ENCODE measurements around the gene ZNFX1.

Gene ZNFX1

DNA sequence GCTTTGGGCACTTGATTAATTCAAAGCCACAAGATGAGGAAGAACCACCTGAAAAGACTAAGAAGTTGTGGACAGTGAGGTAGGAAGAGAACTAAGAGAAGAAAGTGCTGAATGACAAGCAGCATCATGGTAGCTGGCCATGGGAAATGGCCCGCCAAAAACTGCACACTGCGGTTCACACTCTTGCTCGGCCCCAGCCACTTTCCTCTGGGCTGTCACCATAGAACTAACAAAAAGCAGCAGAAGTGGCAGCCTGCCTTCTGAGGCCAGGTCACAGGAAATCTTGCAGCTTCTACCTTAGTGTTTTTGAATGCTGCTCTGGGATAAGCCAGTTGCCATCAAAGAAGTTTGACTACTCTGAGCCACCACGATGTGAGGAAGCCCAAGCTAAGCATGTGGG lies 34.8 kb upstream of the ZNFX1 start:
- Histone ChIP-seq H4K91ac (ENCODE audit: low read length) (peak overlapping the region; percentile 65), H3K18ac (ENCODE audit: low read depth in 1 of 2, low read length in 2 of 2) (no peak overlapping the region), H2AK5ac (ENCODE audit: low read length, severe bottlenecking) (no peak overlapping the region), H3K79me1 (replicated peaks; ENCODE audit: low read length, poor library complexity, severe bottlenecking) (no peaks in the 10 kb centered on the region), H2BK15ac (ENCODE audit: low read depth, poor library complexity, severe bottlenecking) (no peak overlapping the region), H3K4me1 (ENCODE audit: control insufficient read depth, insufficient read depth, low read depth, low read length) (no peaks in the 10 kb centered on the region), H2BK12ac (ENCODE audit: low read length in 2 of 2) (no peak overlapping the region), H3K27ac (ENCODE audit: low read length, poor library complexity, severe bottlenecking) (no peak overlapping the region), H3K4me3 (ENCODE audit: insufficient read depth in 1 of 2, low read depth in 1 of 2, low read length in 2 of 2) (no peak overlapping the region), H3K9ac (ENCODE audit: low read length) (no peak overlapping the region), H3K23ac (ENCODE audit: low read length in 2 of 2) (no peak overlapping the region), H3K36me3 (ENCODE audit: control insufficient read depth in 1 of 2, insufficient read depth in 2 of 2, low read depth in 1 of 2, low read length in 2 of 2) (no peaks in the 10 kb centered on the region), H3K14ac (ENCODE audit: low read length in 2 of 2) (no peak overlapping the region), H3K4me2 (ENCODE audit: low read length, poor library complexity, severe bottlenecking) (no peak overlapping the region), H4K8ac (ENCODE audit: low read length) (no peak overlapping the region), H3K9me3 (ENCODE audit: control insufficient read depth, low read length) (peaks cover 5% of the 10 kb centered on the region), H3K27me3 (ENCODE audit: control insufficient read depth in 1 of 2, insufficient read depth in 1 of 2, low read length in 2 of 2) (peaks cover 43 to 54% of the 10 kb centered on the region in 2 experiments), H2BK120ac (ENCODE audit: low read depth, low read length) (no peak overlapping the region), H2AFZ (ENCODE audit: low read depth, low read length) (no peak overlapping the region), H3K4ac (ENCODE audit: low read depth in 1 of 2, low read length in 2 of 2) (no peak overlapping the region), H2BK5ac (ENCODE audit: low read depth, low read length, poor library complexity, severe bottlenecking) (no peak overlapping the region)
- DNase-seq: no peak
- 91% methylated on average over 4 of the region's 4 CpGs for WGBS

- no peak overlapping the region for H3K27ac ChIP-seq (ENCODE audit: low read length, poor library complexity, severe bottlenecking)
- H3K4ac ChIP-seq (ENCODE audit: low read depth in 1 of 2, low read length in 2 of 2): no peak overlapping the region
- no peaks in the 10 kb centered on the region for H3K79me1 ChIP-seq (replicated peaks; ENCODE audit: low read length, poor library complexity, severe bottlenecking)
- no peak overlapping the region for H2BK15ac ChIP-seq (ENCODE audit: low read depth, poor library complexity, severe bottlenecking)
- H3K18ac ChIP-seq (ENCODE audit: low read depth in 1 of 2, low read length in 2 of 2): no peak overlapping the region
- no peak overlapping the region for H3K9ac ChIP-seq (ENCODE audit: low read length)
- H3K14ac ChIP-seq (ENCODE audit: low read length in 2 of 2): no peak overlapping the region
- peaks cover 24 to 46% of the 10 kb centered on the region in 2 experiments for H3K27me3 ChIP-seq (ENCODE audit: control insufficient read depth in 1 of 2, insufficient read depth in 1 of 2, low read length in 2 of 2)
- H3K36me3 ChIP-seq (ENCODE audit: control insufficient read depth in 1 of 2, insufficient read depth in 2 of 2, low read depth in 1 of 2, low read length in 2 of 2): no peaks in the 10 kb centered on the region
- H3K9me3 ChIP-seq (ENCODE audit: control insufficient read depth, low read length): peaks cover 5% of the 10 kb centered on the region
- no peak overlapping the region for H2BK12ac ChIP-seq (ENCODE audit: low read length in 2 of 2)
- no peak overlapping the region for H2AFZ ChIP-seq (ENCODE audit: low read depth, low read length)
- no peak overlapping the region for H4K91ac ChIP-seq (ENCODE audit: low read length)
- no peak overlapping the region for H2BK120ac ChIP-seq (ENCODE audit: low read depth, low read length)
- no peaks in the 10 kb centered on the region for H3K4me1 ChIP-seq (ENCODE audit: control insufficient read depth, insufficient read depth, low read depth, low read length)
- no peak overlapping the region for H4K8ac ChIP-seq (ENCODE audit: low read length)
- no peak for DNase-seq
- no peak overlapping the region for H3K23ac ChIP-seq (ENCODE audit: low read length in 2 of 2)
- no peak overlapping the region for H2AK5ac ChIP-seq (ENCODE audit: low read length, severe bottlenecking)
- no peak overlapping the region for H3K4me3 ChIP-seq (ENCODE audit: insufficient read depth in 1 of 2, low read depth in 1 of 2, low read length in 2 of 2)
- no peak overlapping the region for H3K4me2 ChIP-seq (ENCODE audit: low read length, poor library complexity, severe bottlenecking)
- H2BK5ac ChIP-seq (ENCODE audit: low read depth, low read length, poor library complexity, severe bottlenecking): no peak overlapping the region
Observed at GRCh38 chr20:49310705-49311104, 32.8 kb upstream of the ZNFX1 start.

DNA sequence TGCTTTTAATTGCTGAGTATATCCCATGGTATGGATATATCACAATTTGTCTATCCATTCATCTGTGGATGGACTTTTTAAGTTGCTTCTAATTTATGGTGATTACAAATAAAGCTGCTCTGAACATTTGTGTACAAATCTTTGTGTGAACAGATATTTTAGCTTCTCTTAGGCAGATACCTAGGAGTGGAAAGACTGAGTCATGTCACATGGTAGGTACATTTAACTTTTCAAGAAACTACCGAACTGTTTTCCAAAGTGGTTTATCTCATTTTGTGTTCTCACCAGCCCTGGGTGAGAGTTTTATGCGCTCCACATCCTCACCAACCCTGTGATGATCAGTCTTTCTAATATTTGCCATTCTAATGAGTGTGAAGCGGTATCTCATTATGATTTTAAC lies 31.0 kb upstream of the ZNFX1 start:
- WGBS: 90% methylated on average over 3 of the region's 3 CpGs
- Histone ChIP-seq H3K23ac (ENCODE audit: low read length in 2 of 2) (no peak overlapping the region), H3K36me3 (ENCODE audit: control insufficient read depth in 1 of 2, insufficient read depth in 2 of 2, low read depth in 1 of 2, low read length in 2 of 2) (no peaks in the 10 kb centered on the region), H3K14ac (ENCODE audit: low read length in 2 of 2) (no peak overlapping the region), H3K27ac (ENCODE audit: low read length, poor library complexity, severe bottlenecking) (no peak overlapping the region), H2BK120ac (ENCODE audit: low read depth, low read length) (no peak overlapping the region), H3K79me1 (replicated peaks; ENCODE audit: low read length, poor library complexity, severe bottlenecking) (no peaks in the 10 kb centered on the region), H4K91ac (ENCODE audit: low read length) (no peak overlapping the region), H3K27me3 (ENCODE audit: control insufficient read depth in 1 of 2, insufficient read depth in 1 of 2, low read length in 2 of 2) (peaks cover 8 to 41% of the 10 kb centered on the region in 2 experiments), H3K9me3 (ENCODE audit: control insufficient read depth, low read length) (peaks cover 5% of the 10 kb centered on the region), H2AFZ (ENCODE audit: low read depth, low read length) (no peak overlapping the region), H3K18ac (ENCODE audit: low read depth in 1 of 2, low read length in 2 of 2) (no peak overlapping the region), H2AK5ac (ENCODE audit: low read length, severe bottlenecking) (no peak overlapping the region), H3K4me3 (ENCODE audit: insufficient read depth in 1 of 2, low read depth in 1 of 2, low read length in 2 of 2) (no peak overlapping the region), H3K4me1 (ENCODE audit: control insufficient read depth, insufficient read depth, low read depth, low read length) (no peaks in the 10 kb centered on the region), H2BK5ac (ENCODE audit: low read depth, low read length, poor library complexity, severe bottlenecking) (no peak overlapping the region), H4K8ac (ENCODE audit: low read length) (no peak overlapping the region), H3K4ac (ENCODE audit: low read depth in 1 of 2, low read length in 2 of 2) (no peak overlapping the region), H2BK12ac (ENCODE audit: low read length in 2 of 2) (no peak overlapping the region), H3K9ac (ENCODE audit: low read length) (no peak overlapping the region), H3K4me2 (ENCODE audit: low read length, poor library complexity, severe bottlenecking) (no peak overlapping the region), H2BK15ac (ENCODE audit: low read depth, poor library complexity, severe bottlenecking) (no peak overlapping the region)
- no peak for DNase-seq

- DNase-seq: no peak
- H3K4me3 ChIP-seq (ENCODE audit: insufficient read depth in 1 of 2, low read depth in 1 of 2, low read length in 2 of 2): no peak overlapping the region
- WGBS: 76% methylated on average over 8 of the region's 10 CpGs
- H3K27ac ChIP-seq (ENCODE audit: low read length, poor library complexity, severe bottlenecking): no peak overlapping the region
- no peak overlapping the region for H2AFZ ChIP-seq (ENCODE audit: low read depth, low read length)
- H2BK120ac ChIP-seq (ENCODE audit: low read depth, low read length): no peak overlapping the region
- H3K9me3 ChIP-seq (ENCODE audit: control insufficient read depth, low read length): peaks cover 5% of the 10 kb centered on the region
- H2BK5ac ChIP-seq (ENCODE audit: low read depth, low read length, poor library complexity, severe bottlenecking): no peak overlapping the region
- no peak overlapping the region for H3K9ac ChIP-seq (ENCODE audit: low read length)
- H2BK12ac ChIP-seq (ENCODE audit: low read length in 2 of 2): no peak overlapping the region
- H3K4ac ChIP-seq (ENCODE audit: low read depth in 1 of 2, low read length in 2 of 2): no peak overlapping the region
- H3K4me2 ChIP-seq (ENCODE audit: low read length, poor library complexity, severe bottlenecking): no peak overlapping the region
- H2AK5ac ChIP-seq (ENCODE audit: low read length, severe bottlenecking): no peak overlapping the region
- no peak overlapping the region for H4K91ac ChIP-seq (ENCODE audit: low read length)
- H3K18ac ChIP-seq (ENCODE audit: low read depth in 1 of 2, low read length in 2 of 2): no peak overlapping the region
- H2BK15ac ChIP-seq (ENCODE audit: low read depth, poor library complexity, severe bottlenecking): no peak overlapping the region
- peaks cover 0 to 26% of the 10 kb centered on the region in 2 experiments for H3K27me3 ChIP-seq (ENCODE audit: control insufficient read depth in 1 of 2, insufficient read depth in 1 of 2, low read length in 2 of 2)
- no peak overlapping the region for H4K8ac ChIP-seq (ENCODE audit: low read length)
- no peaks in the 10 kb centered on the region for H3K79me1 ChIP-seq (replicated peaks; ENCODE audit: low read length, poor library complexity, severe bottlenecking)
- H3K14ac ChIP-seq (ENCODE audit: low read length in 2 of 2): no peak overlapping the region
- no peaks in the 10 kb centered on the region for H3K4me1 ChIP-seq (ENCODE audit: control insufficient read depth, insufficient read depth, low read depth, low read length)
- H3K23ac ChIP-seq (ENCODE audit: low read length in 2 of 2): no peak overlapping the region
- no peaks in the 10 kb centered on the region for H3K36me3 ChIP-seq (ENCODE audit: control insufficient read depth in 1 of 2, insufficient read depth in 2 of 2, low read depth in 1 of 2, low read length in 2 of 2)
Observed at GRCh38 chr20:49306903-49307620, 29.2 kb upstream of the ZNFX1 start.

Measured in mesenchymal stem cell (in vitro differentiated cells and primary cell).